Right forelimb (tissue), 1 donor: Measurements from ENCODE around the gene PAX1.

ENCODE experiments used
- DNase-seq: peaks from one replicate; pipeline ENCODE4 v3.0.0-alpha.2; 2018

Gene PAX1

GRCh38 chr20:21703717-21704407 is 1.6 kb upstream of the PAX1 start:
- DNase-seq, result no peak

GRCh38 chr20:21704408-21705385 is 767 bp upstream of the PAX1 start:
- no peak for DNase-seq

- no peak for DNase-seq
Observed at GRCh38 chr20:21706261-21707195, 1.1 kb downstream of the PAX1 start.

GRCh38 chr20:21707267-21707666 is 1.8 kb downstream of the PAX1 start:
- DNase-seq, result no peak

DNA sequence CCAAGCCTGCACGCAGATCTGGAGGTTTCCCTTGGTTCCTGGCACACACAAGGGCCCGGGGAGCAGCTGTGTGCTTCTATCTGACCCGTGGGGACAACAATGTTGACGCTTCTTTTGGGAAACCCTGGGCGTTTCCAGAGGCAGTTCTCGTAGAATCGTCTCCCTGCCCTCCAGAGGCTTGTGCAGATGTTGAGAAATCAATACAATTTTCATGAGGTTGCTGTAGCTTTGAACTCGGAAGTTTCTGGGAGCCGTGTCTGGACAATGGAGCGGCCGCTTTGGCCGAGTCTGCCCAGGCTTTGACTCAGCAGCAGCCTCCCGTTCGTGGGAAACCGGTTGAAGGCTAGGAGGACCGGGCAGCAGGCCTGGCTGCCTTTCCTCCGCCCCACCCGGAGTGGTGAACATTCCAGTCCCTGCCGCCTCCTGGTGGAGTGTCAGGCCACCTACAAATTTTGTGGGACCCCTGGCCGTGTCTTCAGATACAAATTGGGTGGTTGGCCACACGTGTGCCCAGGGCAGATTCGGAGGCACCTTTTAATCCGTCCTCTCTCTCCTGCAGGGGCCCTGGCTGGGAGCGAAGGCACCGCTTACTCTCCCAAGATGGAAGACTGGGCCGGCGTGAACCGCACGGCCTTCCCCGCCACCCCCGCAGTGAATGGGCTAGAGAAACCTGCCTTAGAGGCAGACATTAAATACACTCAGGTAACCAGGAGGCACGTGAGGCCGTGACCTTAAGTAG is 2.7 kb downstream of the PAX1 start:
- DNase-seq, result no peak

GRCh38 chr20:21708738-21709534 is 3.5 kb downstream of the PAX1 start:
- no peak for DNase-seq

DNA sequence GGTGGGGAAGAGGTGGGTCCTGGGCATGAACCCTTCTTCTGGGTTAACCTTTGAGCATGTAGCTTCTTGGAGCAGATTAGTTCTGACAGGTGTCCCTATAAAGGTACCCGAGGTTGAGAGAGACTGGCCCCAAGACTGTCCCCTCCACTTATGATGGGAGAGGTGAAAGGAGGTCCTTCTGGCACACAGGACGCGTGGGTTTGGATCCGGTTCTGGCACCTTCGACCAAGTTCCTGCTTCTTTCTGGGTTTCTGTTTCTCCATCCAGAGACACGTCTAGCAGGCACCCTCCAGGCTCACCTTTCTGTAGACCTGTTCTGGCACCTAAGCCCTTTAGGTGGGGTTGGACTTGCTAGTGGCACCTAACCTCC is 4.1 kb downstream of the PAX1 start:
- DNase-seq, result no peak

DNA sequence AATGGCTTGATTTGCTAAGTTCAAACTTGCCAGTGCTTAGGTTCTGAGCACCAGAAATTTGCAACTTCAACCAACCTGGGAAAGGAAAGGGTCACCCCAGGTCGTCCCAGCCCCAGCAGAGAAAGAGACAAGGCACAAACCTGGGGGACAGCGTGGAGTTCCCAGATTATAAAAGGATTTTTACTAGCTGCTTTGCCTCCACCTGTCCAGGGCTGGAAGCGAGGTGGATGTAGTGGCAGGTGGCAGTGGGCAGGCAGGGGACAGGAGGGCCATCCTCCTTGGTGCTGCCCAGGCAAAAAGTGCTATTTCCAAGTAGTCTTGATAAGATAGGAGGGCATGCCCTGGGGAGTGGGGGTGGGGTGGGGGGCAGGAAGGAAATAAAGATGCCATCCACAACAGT is 4.9 kb downstream of the PAX1 start:
- DNase-seq, result no peak

GRCh38 chr20:21710863-21711431 is 5.5 kb downstream of the PAX1 start:
- DNase-seq, result no peak

DNA sequence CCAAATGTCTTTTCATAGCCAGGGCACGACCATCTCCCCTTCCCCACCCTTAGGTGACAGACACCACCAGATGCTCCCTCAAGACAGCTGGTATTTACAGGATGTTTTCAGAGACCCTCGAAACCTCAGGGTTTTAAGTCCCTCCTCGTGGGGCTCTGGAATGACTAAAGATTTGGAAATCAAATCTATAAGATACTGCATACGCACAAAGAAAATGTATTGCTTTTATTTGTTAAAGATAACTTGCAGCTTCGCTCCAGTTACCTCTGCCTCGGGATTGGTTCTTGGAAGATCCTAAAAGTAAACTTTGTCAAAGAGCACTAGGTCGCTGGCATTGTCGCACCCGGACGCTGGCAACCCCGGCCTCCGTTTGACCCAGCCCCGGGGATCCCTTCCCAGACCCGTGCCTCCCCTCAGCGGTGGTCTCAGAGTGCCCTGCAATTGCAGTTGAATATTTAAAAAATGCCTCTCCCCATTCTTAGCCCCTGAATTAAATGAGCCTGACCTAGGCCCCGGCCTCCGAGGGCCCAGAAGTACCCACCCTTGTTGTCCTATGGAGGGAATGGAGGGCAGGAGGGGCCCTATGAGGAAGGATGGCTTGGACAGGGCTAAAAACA is 7.1 kb downstream of the PAX1 start:
- no peak for DNase-seq

DNA sequence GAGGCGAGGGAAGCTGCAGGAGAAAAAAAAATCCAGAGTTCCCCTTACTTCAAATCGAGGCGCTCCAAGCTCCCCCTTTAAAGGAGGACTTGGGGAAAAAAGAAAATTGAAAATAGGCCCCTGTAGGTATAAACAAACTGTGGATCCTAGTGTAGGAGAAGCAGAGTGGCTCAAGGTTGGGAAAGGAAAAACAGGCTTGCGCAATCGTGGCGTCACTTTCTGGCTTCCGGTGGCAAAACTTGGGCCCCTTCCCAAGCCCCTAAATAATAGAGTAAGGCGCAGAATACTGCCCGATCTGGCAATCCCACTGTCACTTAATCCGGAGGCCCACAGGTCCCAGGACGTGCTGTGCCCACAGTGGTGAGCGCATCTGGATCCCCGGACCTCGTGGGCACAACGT is 8.0 kb downstream of the PAX1 start:
- DNase-seq, result no peak

DNA sequence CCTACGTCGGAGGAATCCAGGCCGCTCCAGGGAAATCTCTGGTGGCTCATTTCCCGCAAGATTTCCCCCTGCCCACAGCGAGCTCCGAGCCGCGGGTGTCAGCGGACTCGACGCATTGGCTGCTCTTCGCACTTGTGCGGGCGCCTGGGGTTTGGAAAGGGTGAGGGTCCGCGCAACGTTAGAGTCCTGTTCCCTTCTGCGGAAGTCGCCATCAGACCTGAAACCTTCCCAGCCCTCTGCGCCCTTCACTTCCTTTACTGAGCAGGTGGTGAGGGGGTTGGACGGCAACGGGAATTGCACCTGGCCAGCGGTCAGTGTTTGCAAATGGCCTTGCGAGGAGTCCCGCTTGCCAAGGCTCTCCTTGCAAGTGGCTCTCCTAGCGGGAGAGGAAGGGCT is 8.4 kb downstream of the PAX1 start:
- DNase-seq, result no peak

DNA sequence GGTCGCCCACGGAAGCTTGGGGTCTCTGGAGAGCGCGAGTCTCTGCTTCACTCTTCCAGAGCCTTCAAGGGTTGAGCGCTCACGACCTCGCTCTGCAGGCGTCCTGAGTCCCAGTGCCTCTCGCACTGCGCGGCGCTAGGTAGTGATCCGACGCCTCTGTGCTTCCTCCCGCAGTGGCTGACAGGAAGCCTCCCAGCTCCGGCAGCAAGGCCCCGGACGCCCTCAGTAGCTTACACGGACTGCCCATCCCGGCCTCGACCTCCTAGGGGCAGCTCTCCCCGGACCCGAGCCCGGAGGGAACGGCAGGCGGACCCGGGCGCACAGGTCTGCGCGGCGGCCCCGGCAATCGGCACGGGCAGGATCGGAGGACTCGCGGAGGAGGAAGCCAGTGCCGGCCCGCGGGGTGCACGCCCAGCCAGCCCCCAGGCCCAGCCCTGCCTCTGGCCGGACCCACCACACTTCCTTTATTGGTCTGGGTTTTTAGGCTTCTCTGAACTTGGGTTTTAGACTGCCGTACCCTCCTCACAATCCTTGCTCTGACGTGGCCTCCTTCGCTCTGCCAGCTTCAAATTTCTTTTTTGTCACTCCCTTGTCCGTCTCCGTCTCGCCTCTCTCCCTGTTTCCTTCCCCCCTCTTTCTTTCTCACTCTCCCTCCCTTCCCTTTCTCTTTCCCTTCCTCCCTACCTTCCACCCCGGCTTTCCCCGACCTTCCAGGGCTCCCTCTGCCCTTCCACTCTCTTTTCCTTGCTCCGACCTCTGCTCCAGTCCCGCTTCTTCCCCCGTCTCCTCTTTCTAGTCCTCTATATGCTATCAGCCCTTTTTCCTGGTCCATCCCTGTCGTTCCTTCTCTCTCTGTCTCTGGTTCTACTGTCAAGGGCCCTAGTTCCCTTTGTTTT is 9.1 kb downstream of the PAX1 start:
- DNase-seq, result no peak

DNA sequence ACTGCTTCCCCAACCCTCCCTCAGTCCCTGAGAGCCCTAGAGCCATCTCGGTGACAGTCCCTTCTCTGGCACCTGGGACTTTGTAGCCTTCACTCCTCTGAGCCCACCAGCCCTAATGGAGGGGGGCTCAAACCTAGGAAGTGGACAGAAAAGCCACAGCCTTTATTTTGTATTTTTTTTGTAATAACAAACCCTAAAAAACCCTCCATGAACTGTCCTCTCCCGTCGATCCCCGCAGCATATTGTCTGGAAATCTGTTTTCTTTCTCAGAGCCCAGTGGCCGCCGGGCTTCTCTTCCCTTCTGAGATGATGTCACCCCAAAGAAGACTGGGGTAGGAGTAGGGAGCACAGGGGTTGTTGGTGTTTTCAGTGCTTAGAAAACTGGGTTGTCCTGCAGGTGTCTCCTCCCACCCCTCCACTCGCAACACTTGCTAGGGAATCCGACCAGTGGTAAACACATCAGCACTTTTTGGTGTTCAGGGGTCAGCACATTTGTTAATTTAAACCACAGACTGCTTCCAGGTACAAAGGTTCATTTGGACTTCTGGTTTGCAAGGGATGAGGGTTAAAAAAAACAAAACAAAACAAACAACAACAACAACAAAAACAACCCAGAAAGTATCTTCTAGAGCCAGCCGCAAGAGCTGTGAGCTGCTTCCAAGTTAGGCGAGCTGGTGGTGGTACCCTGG is 9.9 kb downstream of the PAX1 start:
- no peak for DNase-seq

DNA sequence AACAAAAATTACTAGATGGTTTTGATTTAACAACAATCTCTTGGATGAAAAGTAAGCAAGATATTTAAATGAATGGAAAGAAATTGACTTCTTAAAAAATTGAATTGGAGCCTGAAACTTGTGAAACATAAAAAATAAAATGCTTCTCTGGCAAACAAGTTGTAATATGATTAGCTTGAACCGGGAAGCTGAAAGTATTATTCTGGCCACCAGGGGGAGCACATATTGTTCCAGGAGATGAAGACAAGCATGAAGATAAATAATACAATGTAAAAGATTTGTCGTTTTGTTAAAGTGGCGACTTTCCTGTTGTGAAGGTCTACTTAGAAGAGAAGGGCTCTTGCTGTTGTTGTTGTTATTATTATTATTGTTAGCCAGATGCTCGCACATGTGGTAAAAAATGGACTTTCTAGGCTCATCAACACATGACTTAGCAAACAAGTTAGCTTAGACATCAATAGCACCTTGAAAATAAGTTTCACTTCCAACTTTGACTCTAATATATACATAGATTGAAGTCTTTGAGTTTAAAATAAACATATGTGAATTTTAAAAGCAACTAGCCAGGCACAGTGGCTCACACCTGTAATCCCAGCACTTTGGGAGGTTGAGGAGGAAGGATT is 14.2 kb downstream of the PAX1 start:
- peak; percentile 78 for DNase-seq

DNA sequence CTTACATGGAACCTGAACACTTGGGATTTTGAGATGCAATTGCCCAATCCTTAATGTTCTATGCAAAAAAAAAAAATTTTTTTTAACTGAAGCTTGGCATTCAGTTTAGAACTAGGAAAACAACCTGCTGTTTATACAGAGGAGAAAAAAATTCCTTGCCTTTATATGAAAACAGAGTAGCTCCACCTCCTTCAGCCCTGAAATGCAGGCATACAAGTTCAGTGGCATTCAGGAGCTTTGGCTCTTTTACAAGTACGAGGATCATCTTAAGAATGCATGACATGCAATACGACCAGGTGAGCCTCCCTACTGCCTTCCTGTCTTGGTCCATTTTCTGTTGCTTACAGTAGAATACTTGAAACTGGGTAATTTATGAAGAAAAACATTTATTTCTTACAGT is 20.4 kb downstream of the PAX1 start:
- no peak for DNase-seq

GRCh38 chr20:21729316-21729715 is 23.9 kb downstream of the PAX1 start:
- DNase-seq, result no peak

DNA sequence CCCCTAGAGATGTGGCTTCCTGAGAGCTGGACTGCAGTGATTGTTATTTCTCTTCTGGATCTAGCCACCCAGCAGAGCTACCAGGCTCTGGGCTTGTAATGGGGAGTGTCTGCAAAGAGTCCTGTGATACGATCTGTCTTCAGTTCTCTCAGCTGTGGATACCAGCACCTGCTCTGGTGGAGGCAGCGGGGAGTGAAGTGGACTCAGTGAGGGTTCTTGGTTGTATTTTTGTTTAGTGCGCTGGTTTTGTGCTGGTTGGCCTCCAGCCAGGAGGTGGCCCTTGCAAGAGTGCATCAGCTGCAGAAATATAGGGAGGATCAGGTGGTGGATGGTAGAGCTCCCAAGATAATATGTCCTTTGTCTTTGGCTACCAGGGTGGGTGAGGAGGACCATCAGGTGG is 33.7 kb downstream of the PAX1 start:
- no peak for DNase-seq

GRCh38 chr20:21739682-21740081 is 34.2 kb downstream of the PAX1 start:
- DNase-seq, result no peak
